Vagina (tissue), 2 donors: ENCODE measurements around the gene CENPE.

ENCODE experiments used
- POLR2A ChIP-seq, 2 donors: fragments of 450-650 bp; IDR thresholded peaks; one replicate each; pipeline ENCODE4 v1.6.1; 2017; ENCODE audit warnings: antibody characterized with exemption in 2 of 2, mild to moderate bottlenecking in 2 of 2, moderate library complexity in 2 of 2
- TF ChIP-seq, protein P1 (sequence below), 3 experiments: fragments of 450-650 bp in 2 of 3; fragments of 200-600 bp in 1 of 3; sonication (generic) in 1 of 3; IDR thresholded peaks; one replicate each; pipeline ENCODE4 v1.5.1; 2017 to 2019; ENCODE audit warnings: antibody characterized with exemption in 3 of 3, mild to moderate bottlenecking in 2 of 3, moderate library complexity in 2 of 3

DNA sequence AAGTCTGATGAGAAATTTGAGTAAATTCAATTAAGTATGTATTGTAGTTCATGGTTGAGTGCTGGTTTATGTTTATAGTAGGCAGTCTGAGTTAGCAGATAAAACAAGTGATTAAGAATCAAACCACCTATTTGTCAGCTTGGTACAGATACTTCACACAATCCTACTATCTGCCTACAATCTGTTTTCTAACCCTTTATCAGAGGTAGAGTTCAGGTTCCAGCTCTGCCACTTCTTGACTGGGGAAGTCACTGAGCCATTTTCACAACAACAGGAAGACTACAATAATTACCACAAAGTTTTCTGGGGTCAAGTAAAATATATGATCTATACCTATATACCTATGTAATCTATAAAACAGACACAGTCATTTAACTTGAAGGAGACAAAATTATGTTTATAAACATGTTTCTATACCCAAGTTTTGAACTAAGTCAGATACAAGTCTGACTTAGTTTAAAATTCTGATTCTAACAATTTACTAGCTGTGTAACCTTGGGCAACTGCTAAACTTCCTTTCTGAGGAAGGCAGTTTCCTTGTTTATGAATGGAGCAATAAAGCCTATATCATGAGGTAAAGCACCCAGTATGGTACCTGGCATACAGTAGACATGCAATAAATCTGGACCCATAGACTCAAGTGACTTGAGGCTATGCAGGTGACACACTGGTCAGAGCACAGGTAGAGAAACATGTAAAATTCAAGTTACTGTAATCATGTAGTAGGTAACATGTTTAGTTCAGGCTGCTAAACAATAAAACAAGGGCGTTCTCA is 61.3 kb downstream of the CENPE start:
- TF ChIP-seq POLR2A (IDR thresholded peaks at IDR 0.05) = no peak
- TF ChIP-seq, protein P1, sequence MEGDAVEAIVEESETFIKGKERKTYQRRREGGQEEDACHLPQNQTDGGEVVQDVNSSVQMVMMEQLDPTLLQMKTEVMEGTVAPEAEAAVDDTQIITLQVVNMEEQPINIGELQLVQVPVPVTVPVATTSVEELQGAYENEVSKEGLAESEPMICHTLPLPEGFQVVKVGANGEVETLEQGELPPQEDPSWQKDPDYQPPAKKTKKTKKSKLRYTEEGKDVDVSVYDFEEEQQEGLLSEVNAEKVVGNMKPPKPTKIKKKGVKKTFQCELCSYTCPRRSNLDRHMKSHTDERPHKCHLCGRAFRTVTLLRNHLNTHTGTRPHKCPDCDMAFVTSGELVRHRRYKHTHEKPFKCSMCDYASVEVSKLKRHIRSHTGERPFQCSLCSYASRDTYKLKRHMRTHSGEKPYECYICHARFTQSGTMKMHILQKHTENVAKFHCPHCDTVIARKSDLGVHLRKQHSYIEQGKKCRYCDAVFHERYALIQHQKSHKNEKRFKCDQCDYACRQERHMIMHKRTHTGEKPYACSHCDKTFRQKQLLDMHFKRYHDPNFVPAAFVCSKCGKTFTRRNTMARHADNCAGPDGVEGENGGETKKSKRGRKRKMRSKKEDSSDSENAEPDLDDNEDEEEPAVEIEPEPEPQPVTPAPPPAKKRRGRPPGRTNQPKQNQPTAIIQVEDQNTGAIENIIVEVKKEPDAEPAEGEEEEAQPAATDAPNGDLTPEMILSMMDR (IDR thresholded peaks at IDR 0.05) = no peak
